NCI-H2227 (cell line): ENCODE measurements around the gene APOC3.

ENCODE experiments used
- DNase-seq: peaks from one replicate; lab custom pipeline; 2025; ENCODE audit not compliant: unreplicated experiment; lab: John Stamatoyannopoulos, UW

APOC3 gene

DNA sequence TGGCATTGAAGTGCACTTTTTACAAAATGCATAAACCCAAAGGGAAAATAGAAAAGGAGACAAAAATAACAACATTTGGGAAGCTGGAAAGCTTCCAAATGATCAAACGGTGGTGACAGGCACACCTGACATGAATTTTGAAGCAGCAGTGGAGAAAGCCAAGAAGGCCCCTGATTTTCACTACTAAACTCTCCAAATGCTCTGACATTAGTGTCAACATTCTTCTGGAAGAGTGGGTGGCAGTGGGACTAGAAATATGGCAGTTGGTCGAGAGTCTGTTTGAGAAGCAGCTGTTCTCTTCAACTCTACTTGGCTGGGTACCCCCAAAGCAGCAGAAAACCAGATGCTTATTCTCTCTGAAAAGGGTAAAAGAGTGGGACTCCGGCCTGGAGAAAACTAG, 25.7 kb upstream of the APOC3 start:
- no peak for DNase-seq

DNA sequence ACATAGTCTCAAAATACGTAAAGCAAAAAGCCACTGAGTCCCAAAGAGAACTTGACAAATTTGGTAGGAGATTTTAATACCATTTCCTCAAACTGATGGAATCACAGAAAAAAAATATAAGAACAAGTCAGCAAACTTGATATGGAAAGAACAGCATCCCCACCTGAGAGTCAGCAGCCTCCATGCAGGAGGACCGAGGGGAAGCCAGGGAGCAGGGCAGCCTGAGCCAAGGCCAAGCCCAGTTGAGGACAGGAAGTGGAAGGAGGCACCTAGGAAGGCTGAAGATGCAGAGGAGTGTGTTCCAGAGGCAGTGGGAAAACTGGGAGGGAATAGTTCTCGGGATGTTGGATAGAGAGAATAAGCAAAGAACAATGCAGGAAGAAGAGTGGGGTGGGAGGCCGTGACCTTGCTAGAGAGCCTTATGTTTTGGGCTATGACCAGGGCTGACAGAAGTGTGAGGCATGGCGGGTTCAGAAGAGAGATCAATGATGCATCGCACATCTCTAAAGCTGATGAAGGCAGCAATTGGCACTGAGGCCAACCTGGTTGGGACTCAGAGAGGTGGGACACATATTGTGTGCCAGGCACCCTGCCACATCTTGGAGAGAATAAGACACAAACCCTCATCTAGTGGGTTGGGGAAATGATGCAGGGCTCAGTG, 22.0 kb upstream of the APOC3 start:
- DNase-seq: no peak

DNA sequence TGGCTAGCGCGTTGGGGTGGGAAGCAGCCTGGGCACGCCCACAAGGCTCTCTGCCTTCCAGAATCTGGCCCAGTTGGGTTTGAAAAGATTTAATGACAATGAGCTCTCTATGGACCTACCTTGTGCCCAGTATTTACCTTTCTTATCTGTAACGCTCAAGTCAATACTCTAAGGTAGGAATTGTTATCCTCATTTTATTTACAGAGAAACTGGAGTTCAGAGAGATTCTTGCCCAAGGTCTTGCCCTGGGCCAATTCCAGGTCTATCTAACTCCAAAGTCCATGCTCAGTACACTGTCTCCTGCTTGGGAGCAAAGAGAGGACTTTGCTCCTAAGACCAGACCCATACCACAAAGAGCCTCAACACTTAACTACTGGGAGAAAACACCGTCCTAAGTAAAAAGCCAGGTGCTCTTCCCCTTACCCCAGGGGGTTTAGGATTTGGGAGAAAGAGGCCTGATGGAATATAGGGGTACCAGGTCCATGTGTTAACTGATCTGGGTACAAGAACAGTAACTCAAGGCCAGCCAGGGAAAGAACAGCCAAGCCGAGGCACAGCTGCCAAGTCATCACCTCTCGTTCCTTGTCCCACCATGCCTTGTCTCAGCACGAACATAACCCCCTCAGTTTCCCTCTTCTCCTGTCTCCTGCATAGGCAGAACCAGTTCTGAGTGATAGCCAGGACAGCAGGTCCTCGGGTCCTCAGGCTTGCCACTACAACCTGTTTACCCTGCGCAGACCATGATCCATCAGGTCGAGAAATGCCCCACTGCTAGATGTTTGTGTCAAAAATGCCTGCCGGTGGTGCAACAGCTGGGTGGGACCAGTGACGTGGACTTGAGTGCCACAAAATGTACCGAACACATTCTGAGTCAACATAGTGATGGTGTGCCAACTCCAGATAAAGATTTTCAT, 21.2 kb upstream of the APOC3 start:
- no peak for DNase-seq

DNA sequence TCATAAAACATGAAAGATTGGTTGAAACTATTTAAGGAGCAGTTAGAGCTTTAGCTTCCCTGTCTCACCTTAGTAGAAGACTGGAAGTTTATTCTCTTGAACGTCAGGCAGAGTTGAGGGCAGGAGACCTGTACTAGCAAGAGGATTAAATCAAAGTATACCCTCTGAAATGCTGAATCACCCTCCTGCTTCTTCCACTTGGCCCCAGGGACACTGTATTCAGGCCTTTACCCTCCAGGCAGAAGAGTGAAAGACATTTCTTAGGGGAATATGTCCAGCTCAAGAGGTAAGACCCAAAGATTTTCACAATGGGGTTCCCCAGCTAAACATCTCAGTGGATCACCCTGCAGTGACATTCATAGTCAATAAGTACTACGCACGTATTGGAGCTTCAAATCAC, 18.5 kb upstream of the APOC3 start:
- DNase-seq: no peak

DNA sequence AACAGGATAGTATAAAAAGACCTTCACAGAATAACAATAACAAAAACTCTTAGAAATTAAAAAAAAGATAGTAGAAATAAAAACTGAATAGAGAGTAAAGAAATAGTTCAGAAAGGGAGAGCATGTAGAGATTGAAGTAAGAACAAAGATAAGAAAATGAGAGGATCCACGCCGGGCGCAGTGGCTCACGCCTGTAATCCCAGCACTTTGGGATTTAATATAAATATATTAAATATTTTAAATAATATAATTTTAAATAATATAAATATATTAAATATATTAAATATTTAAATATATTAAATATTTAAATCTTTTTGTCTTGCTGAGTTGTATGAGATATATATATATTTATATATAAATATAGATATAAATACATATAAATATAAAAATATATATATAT, 17.6 kb upstream of the APOC3 start:
- no peak for DNase-seq

DNA sequence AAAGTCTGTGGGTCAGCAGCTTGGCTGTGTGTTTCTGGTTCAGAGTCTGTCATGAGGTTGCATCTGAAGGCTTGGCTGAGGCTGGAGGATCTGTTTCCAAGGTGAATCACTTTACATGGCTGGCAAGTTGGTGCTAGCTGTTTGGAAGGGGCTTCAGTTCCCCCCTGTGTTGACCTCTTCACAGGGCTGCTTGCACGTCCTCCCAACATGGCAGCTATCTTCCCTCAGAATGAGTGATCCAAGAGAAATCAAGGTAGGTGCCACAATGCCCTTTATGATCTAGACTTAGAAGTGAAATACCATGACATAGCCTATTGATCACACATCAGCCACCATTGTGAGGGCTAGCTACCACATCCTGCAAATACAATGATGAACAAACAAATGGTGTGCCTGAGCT, 16.5 kb upstream of the APOC3 start:
- no peak for DNase-seq

DNA sequence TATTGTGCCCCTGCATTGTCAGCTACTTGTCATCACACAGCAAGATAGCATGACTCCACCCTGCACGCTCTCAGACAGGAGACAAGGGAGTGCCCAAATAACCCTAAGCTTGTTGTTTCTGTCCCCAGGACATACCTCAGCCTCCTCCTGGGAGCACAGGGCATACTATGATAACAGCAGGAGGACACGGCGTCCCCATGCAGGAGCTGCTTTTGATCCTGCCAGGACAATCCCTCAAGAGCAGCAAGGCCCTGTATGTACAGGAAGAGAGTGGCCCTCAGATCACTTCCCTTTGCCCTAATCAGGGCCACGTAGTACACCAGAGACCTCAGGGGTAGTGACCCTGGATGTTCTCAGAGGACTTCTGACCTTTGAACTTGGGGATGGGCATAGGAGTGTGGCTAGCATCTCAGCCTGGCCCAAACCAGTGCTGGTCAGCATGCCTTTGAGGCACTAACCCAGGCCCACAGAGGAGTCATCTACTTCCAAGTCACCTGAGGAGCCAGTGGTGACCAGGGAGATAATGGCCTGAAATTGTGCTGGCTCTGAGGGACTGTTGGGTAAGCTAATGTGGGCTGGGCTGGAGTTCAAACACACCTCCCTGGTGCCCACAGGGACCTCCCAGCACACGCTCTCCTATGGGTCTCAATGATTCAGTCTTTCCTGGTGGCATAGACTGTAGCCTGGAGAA, 15.8 kb upstream of the APOC3 start:
- no peak for DNase-seq

DNA sequence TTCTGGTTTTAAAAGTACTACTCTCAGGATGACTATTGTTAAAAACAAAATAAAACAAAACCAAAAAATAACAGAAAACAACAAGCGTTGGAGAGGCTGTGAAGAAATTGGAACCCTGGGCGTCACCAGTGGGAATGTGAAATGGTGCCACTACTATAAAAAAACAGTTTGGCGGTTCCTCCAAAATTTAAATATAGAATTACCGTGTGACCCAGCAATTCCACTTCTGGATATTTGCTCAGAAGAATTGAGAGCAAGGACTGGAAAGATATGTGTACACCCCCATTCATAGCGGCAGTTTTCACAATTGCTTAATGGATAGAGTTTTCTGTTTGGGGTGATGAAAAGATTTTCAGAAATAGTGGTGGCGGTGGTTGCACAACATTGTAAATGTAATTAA, 15.2 kb upstream of the APOC3 start:
- DNase-seq: no peak

DNA sequence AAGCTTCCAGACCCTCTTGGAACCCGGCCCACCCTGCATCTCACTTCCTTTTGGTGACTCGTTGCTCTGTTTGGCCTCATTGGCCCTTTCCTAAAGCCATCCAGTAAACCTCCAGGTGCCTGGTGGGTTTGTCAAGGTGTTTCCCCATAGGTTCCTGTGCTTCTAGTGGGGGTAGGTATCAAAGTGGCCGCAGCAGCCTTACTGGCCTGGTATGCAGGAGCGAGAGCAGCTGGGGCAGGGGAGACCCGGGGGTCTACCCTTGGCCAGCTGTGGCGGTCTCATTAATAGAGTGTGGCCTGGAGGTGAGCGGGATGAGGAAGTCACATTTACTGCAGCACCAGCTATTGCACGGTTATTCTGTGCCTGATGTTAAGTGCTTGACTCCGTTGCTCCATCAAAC, 10.7 kb upstream of the APOC3 start:
- no peak for DNase-seq

DNA sequence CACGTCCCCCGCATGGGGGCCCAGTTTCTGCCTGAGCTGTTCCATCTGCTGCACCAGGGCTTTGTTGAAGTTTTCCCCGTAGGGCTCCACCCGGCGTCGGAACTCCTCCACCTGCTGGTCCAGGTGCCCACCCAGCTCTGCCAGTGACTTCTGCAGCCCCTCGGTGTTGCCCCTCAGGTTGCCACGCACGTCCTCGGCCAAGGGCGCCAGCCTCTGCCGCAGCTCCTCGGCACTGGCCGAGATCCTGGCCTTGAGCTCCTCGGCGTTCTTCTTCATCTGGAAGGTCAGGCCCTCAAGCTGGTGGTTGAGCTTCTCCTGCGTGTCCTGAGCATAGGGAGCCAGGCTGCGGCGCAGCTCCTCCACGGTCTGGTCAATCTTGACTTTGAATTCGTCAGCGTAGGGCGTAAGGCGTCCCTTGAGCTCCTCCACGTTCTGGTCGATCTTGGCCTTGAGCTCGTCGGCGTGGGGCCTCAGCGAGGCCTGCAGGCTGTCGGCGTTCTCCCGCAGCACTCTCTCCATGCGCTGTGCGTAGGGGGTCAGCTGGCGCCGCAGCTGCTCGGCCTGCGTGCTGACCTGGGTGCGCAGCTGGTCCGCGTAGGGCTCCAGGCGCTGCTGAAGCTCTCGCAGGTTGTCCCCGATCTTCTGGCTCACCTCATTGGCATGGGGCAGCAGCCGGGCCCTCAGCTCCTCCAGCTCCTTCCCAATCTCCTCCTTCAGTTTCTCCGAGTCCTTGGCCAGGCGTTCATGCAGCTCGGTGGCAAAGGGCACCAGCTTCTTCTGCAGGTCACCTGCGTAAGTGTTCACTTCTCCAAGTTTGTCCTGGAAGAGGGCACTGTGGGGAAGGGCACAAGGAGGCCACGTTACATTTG, 8.4 kb upstream of the APOC3 start:
- no peak for DNase-seq

DNA sequence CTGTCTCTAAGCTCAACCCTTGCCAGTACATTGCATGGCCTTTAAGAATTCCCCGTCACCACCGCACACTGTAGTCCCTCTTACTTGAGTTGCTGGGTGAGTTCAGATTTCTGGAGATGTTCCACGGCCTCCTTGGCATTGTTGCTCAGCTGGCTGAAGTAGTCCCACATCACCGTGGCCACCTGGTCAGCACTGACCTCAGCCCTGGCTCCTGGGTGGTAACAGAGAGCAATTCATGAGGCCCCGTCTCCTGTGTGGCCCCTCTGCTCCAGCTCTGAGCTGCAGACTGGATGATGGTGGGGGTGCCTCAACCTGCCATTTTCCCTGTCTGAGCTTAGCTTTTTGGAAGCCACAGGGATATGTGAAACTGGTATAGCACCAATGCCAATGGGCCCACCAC, 7.1 kb upstream of the APOC3 start:
- DNase-seq: no peak

DNA sequence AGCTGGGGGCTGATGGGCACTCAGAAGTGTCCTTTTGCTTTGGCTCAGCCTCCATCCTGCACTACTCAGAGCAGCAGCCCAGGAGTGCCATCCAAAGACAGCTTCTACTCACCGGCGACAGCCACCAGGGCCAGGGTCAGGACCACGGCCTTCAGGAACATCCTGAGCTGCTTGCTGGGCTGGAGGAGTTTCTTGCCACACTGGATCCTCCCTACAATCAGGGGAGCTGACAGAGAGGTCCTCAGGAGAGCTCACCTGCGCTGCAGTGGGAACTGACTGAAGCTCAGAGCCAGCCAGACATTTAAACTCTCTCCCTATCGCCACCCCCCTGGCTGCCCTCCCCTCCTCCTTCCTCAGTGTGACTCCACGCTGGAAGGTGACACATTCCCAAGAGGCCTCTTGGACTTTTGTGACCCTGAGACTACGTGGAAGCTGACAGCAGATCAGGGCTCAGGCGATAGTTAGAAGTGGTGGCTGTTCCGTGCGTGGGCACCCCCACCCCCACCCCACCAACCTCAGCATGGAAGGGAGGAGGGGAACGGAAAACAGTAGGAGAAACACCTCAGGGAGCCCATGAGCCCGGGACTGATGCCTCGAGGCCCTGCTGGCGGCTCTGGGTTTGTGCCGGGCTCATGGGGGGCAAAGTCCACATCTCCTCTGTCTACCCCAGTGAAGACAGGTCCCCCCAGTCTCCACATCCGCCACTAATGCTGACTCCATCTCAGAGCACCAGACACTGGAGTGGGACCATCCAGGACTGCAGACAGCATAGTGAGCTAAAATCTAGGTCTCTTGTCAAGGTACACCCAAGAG, 6.5 kb upstream of the APOC3 start, which contains the start of gene APOA4:
APOA4 (minus strand) TSS at position 274 of the 813 bp plus-strand sequence; CDS start at position 161, 113 bp downstream.
- DNase-seq: no peak

DNA sequence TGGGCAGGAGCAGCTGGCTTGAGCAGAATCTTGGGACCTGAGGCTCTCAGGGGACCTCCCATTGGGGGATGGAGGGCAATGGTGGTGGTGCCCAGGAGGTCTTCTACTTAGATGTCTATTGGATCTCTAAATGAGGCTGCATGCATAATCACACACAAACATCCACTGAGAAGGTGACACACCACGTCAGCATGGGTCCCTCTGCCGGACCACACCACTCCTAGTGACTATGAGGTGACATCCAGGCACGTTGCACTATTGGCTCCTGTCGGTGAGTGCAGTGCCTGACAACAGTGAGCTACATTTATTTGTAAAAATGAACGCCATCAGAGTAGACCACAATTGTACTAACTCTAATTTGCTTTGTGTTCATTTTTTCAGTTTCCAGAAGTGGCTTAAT, 4.3 kb upstream of the APOC3 start:
- no peak for DNase-seq

DNA sequence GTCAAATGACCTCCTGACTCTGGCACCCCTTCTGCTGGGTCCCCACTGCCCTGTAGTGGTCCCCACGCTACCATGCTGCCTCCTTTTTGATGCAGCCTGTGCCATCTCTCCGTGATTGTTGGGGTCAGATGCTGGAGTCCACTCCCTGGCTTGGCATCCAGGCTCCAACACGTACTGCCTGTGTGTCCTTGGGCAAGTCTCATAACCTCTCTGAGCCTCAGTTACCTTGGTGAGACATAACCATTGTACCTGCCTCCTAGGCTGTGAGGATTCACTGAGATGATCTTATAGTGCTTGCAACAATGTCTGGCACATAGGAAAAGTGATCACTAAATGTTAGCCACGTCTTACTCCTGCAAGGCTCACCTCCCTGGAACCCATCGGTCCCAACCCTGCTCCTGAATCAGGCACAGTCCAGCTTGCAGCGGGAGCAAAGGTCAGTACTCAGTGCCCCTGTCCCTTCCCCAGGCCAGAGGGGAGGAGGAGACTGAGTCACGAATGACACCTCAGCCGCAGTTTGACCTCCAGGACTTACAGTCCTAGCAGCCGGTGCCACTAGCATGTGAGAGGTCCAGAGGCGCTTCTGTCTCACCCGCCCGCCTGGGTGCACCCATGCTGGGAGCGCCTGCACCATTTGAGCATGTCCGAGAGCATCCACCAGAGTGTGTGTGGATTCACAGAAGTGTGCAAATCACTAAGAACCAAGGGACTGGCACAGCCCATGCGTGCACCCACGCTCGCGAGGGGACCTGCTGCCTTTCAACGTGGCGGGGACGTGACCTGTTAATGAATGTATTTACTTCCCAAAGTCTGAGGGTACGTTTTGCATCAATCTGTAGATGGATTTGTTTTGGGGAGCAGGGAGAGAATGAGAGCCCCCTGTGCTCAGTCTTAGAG, 3.6 kb upstream of the APOC3 start:
- DNase-seq: no peak

DNA sequence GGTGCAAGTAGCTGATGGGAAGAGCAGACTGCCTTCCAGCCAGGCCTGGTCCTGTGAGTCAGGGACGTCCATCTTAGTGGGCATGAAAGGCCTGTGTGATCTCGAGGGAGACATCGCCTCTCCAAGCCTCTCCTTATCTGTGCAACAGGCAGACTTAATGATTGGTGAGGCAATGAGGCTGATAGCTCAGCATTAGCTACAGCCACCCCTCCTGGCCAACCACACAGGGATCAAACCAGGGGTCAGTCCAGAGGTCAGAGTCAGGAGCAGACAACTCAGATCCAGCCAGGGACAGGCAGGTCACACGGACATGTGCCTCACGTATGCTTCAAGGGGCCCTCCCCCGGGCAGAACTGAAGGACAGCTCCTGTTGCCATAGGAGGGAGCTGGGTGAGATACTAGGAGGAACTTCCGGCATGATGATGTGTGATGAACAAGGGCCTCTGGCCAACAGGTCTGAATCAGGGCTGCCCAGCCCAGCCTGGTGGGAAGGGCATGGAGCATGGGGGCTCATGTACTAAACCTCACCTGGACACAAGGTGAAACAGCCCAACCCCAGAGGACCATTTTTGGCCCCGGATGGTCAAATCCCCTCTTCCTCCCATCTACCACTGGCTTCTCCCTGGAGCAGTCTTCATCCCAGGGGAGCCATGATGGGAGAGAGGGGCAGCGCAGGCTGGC, 2.8 kb upstream of the APOC3 start:
- no peak for DNase-seq

DNA sequence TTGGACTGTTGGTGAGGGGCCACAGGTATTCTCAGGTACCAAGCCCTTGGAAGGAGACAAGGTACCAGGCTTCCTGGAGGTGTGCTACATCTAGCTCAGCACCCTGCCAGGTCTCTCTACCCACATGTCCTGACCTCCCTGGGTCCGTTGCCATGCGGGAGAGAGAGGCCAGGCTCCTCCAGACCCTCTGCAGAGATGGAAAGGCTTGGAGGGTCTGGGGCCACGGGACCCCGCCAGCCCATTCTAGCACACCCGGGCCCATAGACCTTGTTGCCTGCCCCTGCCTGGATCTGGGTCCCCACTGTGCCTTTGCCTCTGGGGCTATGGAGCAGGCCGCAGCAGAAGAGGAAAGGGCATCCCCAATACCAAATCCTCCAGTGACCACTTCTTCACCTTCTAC, 2.2 kb upstream of the APOC3 start:
- no peak for DNase-seq

DNA sequence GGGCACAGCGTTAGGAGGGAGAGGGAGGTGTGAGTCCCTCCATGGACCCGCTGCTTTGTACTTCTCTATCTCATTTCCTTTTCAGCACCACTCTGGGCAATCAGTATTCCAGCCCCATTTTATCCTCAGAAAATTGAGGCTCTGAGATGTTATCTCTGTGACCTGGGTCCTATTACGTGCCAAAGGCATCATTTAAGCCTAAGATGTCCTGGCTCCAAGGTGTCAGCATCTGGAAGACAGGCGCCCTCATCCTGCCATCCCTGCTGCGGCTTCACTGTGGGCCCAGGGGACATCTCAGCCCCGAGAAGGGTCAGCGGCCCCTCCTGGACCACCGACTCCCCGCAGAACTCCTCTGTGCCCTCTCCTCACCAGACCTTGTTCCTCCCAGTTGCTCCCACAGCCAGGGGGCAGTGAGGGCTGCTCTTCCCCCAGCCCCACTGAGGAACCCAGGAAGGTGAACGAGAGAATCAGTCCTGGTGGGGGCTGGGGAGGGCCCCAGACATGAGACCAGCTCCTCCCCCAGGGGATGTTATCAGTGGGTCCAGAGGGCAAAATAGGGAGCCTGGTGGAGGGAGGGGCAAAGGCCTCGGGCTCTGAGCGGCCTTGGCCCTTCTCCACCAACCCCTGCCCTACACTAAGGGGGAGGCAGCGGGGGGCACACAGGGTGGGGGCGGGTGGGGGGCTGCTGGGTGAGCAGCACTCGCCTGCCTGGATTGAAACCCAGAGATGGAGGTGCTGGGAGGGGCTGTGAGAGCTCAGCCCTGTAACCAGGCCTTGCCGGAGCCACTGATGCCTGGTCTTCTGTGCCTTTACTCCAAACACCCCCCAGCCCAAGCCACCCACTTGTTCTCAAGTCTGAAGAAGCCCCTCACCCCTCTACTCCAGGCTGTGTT, 829 bp upstream of the APOC3 start:
- no peak for DNase-seq
